HG02610 (cell line): ENCODE measurements around the gene USP54.

Experiments used
- ATAC-seq: cut with Tn5 transposase; IDR thresholded peaks from one replicate; pipeline ENCODE4 v1.9.1; 2021; ENCODE audit warnings: mild to moderate bottlenecking, moderate library complexity; ENCODE audit not compliant: unreplicated experiment

USP54 gene

DNA sequence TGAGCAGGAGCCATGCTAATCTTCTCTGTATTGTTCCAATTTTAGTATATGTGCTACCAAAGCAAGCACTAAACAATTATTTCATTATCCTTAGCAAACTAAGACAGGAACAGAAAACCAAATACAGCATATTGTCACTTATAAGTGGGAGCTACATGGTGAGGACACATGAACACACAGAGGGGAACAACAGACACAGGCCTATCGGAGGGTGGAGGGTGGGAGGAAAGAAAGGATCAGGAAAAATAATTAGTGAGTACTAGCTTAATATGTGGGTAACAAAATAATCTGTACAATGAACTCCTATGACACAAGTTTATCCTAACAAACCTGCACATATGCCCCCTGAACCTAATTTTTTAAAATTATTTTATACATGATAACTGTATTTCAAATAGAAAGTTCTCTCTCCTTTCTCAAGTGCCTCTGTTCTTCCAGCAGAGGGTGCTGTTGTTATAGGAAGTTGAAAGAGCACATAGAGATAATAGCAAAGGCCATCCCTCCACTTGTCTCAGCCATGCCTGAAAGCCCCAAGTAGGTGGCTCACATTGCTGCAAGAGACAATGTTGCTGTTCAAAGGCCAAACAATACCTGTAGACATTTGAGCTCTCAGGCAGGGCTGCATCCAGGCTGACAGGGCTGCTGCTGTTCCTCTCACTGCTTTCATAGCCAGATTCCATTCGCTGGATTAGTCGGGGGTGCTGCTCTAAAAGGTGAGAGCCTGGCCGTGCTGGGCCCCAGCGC, 61.9 kb downstream of the USP54 start:
- ATAC-seq, result no peak

DNA sequence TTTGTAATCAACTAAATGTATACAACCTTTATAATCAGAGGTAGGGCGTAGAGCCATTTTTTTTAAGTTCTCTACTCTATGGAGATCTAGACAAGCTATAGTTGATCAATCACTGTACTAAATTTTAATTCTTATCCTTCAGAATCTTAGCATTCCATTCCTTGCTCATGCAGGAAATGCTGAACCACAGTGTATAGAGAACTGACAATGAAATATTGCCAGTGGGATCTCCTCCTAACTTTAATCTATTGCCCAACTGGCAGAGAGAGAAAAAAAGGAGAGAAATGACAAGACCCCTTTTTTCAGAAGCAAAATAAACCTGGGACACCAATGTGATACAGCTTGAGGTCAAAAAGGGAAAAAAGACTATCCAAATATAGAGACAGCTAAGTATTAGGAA, 68.9 kb downstream of the USP54 start:
- ATAC-seq, result no peak

DNA sequence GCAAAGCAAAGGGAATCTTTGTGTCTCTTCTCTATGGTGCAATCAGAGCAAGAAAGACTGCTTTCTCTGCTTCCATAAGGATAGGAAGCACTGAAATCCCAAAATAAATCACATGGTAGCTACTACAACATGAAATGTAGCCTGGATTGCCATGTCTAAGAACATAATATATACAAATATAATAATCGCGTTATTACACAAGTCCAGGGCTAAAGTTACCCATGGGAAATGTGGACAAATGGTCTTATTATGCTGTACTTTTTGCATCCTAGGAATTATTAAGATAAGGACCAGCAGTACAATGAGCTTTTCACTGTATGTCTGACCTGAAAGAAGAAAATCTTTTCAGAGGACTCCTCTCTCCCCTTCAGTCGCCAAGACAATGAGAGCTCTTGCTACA, 71.8 kb downstream of the USP54 start:
- ATAC-seq, result no peak

DNA sequence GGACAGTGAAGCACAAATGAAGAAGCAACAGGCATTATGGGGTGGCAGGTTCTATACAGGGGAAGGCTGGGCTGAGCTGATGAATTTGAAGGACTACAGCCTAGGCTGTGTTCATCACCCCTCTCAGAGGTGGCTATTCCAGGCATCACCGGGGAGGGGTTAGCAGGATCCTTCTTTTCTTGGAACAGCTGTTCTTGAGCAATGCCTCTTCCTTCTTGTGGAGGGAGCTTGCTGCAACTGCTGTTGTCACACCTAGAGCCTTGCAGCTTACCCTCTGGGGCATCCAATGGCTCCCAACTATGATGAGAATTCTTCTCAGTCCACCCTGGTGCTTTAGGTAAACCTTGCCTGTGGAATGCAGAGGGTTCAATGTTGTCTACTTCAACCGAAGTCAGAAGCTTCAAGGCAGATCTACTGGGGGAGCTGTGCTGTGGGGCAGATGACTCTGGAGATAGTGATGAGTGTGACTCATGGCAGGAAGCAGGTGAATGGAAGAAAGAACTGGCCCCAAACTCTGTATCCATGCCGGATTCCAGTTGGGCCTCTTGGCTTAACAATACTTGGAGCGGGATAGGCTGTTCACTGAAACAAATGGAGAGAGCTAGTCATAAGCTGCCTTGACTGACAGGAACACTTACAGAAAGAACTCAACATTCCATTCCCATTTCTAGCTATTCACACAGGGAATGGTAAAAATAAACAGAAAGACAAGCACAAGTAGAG, 73.8 kb downstream of the USP54 start:
- no peak for ATAC-seq

DNA sequence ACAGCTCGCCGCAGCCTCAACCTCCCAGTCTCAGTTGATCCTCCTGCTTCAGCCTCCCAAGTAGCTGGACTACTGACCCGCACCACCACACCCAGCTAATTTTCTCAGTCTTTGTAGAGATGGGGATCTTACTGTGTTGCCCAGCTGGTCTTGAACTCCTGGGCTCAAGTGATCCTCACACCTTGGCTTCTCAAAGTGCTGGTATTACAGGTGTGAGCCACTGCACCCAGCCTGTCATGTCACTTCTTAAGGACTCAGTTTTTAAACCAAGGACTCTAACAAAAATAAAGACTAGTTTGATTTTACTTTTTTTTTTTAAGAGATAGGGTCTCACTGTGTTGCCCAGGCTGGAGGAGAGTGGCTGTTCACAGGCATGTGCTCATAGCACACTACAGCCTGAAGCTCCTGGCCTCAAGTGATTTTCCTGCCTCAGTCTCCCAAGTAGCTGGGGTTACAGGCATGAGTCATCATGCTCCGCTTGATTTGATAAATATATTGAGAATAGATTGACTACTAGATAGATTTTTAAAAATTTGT, 78.9 kb downstream of the USP54 start:
- no peak for ATAC-seq

GRCh38 chr10:73509695-73510094, 81.4 kb downstream of the USP54 start:
- ATAC-seq, result no peak

DNA sequence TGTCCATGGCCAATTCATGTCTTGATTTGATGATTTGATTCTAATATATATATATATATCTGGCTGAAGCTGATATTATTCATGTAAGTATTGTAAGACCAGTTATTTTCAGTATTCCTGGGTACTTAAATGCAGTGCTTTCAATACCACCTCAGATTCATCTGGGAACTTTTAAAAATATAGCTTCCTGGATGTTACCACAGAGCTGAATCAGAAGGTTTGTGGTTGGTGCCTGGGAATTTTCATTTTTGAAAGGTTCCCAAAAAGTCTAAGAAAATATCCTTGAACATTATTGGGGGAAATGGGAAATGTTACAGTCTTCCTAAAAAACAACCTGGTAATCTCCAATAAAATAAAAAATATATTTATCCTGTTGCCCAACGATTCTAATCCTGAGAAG, 84.7 kb downstream of the USP54 start:
- ATAC-seq, result no peak

DNA sequence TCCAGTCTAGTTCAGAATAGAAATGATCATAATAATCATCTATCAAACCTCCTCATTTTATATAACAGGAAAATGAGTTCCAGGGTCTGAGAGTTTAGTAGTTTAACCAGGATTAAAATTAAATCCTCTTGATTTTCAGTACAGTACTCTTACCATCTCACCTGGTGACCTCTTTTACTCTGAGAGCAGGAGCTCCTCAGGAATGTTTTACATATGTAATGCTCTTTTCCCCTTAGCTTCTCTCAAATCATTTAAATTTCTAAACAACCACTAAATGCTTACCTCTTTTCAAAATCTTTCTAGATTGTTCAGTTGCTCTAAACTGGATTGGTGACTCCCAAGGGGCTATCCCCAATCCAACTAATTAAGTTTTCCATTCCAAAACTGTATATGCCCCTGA, 85.1 kb downstream of the USP54 start:
- no peak for ATAC-seq

- ATAC-seq, result no peak
Observed at GRCh38 chr10:73503037-73503436, 88.1 kb downstream of the USP54 start.

- ATAC-seq, result no peak
Observed at GRCh38 chr10:73501651-73502050, 89.5 kb downstream of the USP54 start.

GRCh38 chr10:73497623-73498022, 93.5 kb downstream of the USP54 start:
- ATAC-seq, result no peak

- ATAC-seq, result peak; percentile 53
Observed at GRCh38 chr10:73495884-73496674, 95.1 kb downstream of the USP54 start, which contains the start of gene PPP3CB. TSS of gene PPP3CB (minus strand) at chr10:73496024. CDS start at chr10:73495889, 135 bp downstream.

GRCh38 chr10:73495226-73495883, 95.8 kb downstream of the USP54 start:
- ATAC-seq, result peak; percentile 93

DNA sequence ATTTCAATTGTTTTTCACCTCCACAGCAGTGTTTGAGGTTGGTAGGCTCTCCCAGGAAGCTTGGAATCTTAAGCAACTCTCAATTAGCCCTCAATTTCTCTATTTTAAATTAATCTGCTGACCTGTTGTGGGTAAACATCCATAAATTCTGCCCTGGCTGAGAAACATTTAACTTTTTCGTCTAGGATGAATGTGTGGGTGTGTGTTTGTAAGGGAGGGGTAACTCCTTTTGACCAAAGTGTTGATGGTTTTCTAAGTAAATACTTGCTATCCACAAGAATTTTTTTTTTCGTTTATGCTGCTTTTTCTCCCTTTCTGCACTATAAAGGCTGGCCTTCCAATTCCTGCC, 96.3 kb downstream of the USP54 start:
- no peak for ATAC-seq

- no peak for ATAC-seq
Observed at GRCh38 chr10:73494213-73494612, 96.9 kb downstream of the USP54 start.

GRCh38 chr10:73493781-73494180, 97.4 kb downstream of the USP54 start:
- no peak for ATAC-seq

DNA sequence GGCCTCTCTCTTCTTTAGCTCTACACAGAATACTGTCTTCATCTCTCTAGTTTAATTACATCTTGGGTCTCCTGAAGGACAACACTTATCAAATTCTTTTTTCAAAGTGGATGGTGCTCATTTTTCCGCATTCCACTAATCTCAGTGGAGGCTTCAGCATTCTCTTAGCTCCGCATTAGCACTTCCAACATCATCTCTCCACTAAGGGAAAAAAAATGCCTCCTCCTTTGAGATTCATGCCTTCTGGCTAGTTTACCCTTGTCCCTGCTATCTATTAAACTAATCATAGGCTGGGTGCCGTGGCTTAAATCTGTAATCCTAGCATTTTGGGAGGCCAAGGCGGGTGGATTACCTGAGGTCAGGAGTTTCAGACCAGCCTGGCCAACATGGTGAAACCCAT, 104.5 kb downstream of the USP54 start:
- ATAC-seq, result no peak

GRCh38 chr10:73485320-73485719, 105.8 kb downstream of the USP54 start:
- no peak for ATAC-seq

DNA sequence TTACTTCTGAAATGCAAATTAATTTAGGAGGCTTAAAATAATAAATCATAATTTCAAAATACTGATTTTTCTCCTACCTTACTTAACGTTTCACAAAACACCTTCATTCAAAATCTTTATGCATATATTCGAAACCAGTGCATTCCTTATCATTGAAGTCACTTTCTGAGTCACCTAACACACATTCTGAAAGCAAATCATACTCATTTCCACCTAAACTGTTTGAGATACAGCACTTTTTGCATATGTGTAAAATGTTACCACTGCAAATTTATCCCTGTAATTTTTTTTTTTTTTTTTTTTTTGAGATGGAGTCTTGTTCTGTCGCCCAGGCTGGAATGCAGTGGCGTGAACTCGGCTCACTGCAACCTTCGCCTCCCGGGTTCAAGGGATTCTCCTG, 111.0 kb downstream of the USP54 start:
- ATAC-seq, result peak; percentile 62

DNA sequence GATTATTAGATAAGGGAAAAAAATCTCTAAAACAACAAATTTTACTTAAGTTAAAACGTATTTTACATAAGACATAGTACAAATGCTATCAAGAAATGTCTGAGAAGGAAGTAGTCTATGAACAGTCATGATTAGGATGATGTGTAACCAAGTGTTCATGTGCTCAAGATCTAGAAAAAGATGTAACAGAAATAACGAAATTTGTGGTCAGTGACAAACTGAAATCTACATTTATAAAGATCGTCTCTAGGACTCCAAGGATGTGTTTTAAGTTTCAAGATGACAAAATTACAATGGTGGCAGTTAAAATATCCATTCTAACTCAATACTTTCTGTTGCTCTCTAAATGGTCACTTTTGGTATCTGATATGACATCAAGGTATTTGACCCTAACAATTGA, 112.5 kb downstream of the USP54 start:
- no peak for ATAC-seq

DNA sequence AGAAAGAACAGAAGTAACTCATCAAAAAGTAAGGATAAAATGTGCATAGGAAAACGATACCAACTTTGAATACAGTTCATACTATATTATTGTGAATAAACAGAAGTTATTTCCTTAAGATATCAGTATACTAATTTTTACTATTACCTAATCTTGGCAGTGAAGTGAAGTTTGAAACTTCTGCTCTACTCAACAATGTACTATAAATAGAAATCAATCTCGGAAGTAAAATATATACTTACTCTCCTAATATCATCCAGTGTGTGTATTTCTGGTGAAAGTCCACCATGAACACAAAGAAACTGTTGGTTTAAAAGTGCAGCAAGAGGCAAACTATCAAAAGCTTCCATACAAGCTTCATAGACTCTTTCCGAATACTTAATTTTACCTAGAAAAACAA, 119.9 kb downstream of the USP54 start:
- ATAC-seq, result no peak
